ENCODE data around the gene CDH3. TPM values are rescaled to one million over a fixed set of nuclear protein-coding genes. Genes with fewer than 3 reads are reported as not detected.

The CDH3 gene
- total RNA-seq, 1 donor from 2014 or later = 1.1 TPM

GRCh38 chr16:68698091-68698490 is 53.0 kb downstream of the CDH3 start:
- Mint-ChIP-seq H3K27ac (ENCODE audit: unreplicated experiment) (no peak overlapping the region), H3K27me3 (ENCODE audit: low read depth) (no peaks in the 10 kb centered on the region), H3K4me3 (ENCODE audit: unreplicated experiment) (no peak overlapping the region), H3K4me1 (ENCODE audit: low read depth) (peaks cover 11% of the 10 kb centered on the region), H3K9me3 (ENCODE audit: low read depth) (no peaks in the 10 kb centered on the region), H3K36me3 (ENCODE audit: low read depth) (no peaks in the 10 kb centered on the region)
- DNase-seq (ENCODE audit: low spot score) = no peak
- TF ChIP-seq CTCF (IDR thresholded peaks at IDR 0.05) = no peak

- Mint-ChIP-seq H3K27me3 (ENCODE audit: low read depth) (no peaks in the 10 kb centered on the region), H3K9me3 (ENCODE audit: low read depth) (no peaks in the 10 kb centered on the region), H3K4me1 (ENCODE audit: low read depth) (peaks cover 16% of the 10 kb centered on the region), H3K36me3 (ENCODE audit: low read depth) (no peaks in the 10 kb centered on the region), H3K4me3 (ENCODE audit: unreplicated experiment) (no peak overlapping the region), H3K27ac (ENCODE audit: unreplicated experiment) (no peak overlapping the region)
- no peak for DNase-seq (ENCODE audit: low spot score)
- no peak for TF ChIP-seq CTCF (IDR thresholded peaks at IDR 0.05)
Measured at GRCh38 chr16:68700120-68700519, 55.0 kb downstream of the CDH3 start.

DNA sequence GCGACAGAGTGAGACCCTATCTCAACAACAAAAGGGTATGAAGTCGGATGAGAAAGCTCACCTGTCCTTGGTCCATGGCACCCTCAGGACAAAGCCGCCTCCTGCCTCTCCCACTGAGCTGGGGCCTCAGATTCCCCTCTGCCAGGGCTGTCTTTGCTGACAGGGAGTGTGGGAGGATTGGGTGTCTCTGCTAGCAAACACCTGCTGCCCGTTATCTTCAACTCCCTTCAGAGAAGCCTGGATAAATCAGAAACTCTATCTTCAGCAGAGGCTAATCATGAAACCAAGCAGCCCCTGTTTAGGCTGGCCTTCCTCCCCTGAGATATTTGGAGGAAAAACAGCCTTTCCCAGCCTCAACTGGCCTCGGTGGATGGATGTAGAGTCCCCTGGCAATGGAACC is 55.7 kb downstream of the CDH3 start:
- Mint-ChIP-seq H3K4me1 (ENCODE audit: low read depth) (peaks cover 16% of the 10 kb centered on the region), H3K27me3 (ENCODE audit: low read depth) (no peaks in the 10 kb centered on the region), H3K4me3 (ENCODE audit: unreplicated experiment) (no peak overlapping the region), H3K27ac (ENCODE audit: unreplicated experiment) (no peak overlapping the region), H3K9me3 (ENCODE audit: low read depth) (no peaks in the 10 kb centered on the region), H3K36me3 (ENCODE audit: low read depth) (no peaks in the 10 kb centered on the region)
- no peak for TF ChIP-seq CTCF (IDR thresholded peaks at IDR 0.05)
- no peak for DNase-seq (ENCODE audit: low spot score)

DNA sequence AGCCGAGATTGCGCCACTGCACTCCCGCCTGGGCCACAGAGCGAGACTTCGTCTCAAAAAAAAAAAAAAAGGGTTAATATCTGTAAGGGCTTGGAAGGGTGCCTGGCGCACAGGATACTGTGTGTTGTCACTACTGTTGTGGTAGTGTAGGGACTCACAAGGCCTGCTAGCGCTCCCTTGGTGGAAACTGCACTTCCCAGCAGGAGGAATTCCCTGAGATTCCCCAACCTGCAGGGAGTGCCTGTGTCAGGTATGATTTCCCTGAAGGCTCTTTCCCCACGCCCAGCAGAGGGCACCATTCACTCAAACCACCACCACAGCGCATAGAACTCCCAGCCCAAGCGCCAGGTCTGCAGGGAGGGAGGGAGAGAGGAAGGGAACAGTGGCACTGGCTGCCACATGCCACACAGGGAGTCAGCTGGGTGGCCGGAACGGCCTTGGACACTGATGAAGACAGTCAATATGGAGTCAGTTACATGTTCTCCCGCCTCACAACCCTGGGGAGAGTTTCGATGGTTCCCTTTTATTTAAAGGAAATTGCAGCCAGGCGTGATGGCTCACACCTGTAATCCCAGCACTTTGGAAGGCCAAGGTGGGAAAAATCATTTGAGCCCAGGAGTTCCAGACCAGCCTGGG is 59.2 kb downstream of the CDH3 start:
- no peak for DNase-seq (ENCODE audit: low spot score)
- no peaks in the 10 kb centered on the region for H3K9me3 Mint-ChIP-seq (ENCODE audit: low read depth)
- no peaks in the 10 kb centered on the region for H3K36me3 Mint-ChIP-seq (ENCODE audit: low read depth)
- no peaks in the 10 kb centered on the region for H3K27me3 Mint-ChIP-seq (ENCODE audit: low read depth)
- peak; percentile 86 for TF ChIP-seq CTCF (IDR thresholded peaks at IDR 0.05)
- H3K27ac Mint-ChIP-seq (ENCODE audit: unreplicated experiment) = no peak overlapping the region
- H3K4me1 Mint-ChIP-seq (ENCODE audit: low read depth) = peaks cover 28% of the 10 kb centered on the region
- H3K4me3 Mint-ChIP-seq (ENCODE audit: unreplicated experiment) = no peak overlapping the region

GRCh38 chr16:68707340-68708152 is 62.4 kb downstream of the CDH3 start:
- H3K4me3 Mint-ChIP-seq (ENCODE audit: unreplicated experiment) = no peak overlapping the region
- no peaks in the 10 kb centered on the region for H3K27me3 Mint-ChIP-seq (ENCODE audit: low read depth)
- DNase-seq (ENCODE audit: low spot score) = no peak
- peak; percentile 67 for TF ChIP-seq CTCF (IDR thresholded peaks at IDR 0.05)
- H3K36me3 Mint-ChIP-seq (ENCODE audit: low read depth) = no peaks in the 10 kb centered on the region
- H3K9me3 Mint-ChIP-seq (ENCODE audit: low read depth) = no peaks in the 10 kb centered on the region
- peak overlapping the region; percentile 29 for H3K27ac Mint-ChIP-seq (ENCODE audit: unreplicated experiment)
- peaks cover 19% of the 10 kb centered on the region for H3K4me1 Mint-ChIP-seq (ENCODE audit: low read depth)

Data from chondrocyte (in vitro differentiated cells).